Measurements from ENCODE around the gene PAFAH1B1.

DNA sequence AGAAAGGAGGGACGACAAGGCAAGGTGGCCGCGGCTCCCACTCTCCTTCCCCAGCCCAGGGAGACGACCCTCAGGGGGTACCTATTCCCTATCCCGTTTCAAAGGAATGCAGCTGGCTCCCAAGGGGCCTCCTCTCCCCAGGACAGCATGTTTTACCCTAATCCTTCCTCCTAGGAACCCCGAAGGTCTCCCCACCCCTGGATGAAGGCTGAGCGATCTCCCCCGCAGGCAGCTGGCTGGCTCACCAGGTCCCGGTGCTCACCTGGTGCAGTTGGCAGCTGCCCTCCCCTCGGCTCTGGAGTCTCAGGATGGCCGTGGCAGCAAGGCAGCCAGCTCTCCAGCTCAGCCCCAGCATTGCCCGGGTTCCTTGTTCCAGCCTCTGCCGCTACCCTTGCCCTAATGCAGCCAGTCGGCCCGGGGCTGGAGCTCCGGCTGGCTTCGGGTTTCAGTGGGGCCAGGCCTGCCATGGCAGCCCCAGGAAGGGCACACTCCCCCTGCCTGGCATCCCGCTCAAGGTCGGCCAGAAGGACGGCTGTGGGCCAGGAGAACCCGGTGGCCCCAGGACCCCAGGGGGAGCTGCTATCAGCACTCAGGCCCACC, 113.6 kb downstream of the PAFAH1B1 start:
- TF ChIP-seq, protein P1, sequence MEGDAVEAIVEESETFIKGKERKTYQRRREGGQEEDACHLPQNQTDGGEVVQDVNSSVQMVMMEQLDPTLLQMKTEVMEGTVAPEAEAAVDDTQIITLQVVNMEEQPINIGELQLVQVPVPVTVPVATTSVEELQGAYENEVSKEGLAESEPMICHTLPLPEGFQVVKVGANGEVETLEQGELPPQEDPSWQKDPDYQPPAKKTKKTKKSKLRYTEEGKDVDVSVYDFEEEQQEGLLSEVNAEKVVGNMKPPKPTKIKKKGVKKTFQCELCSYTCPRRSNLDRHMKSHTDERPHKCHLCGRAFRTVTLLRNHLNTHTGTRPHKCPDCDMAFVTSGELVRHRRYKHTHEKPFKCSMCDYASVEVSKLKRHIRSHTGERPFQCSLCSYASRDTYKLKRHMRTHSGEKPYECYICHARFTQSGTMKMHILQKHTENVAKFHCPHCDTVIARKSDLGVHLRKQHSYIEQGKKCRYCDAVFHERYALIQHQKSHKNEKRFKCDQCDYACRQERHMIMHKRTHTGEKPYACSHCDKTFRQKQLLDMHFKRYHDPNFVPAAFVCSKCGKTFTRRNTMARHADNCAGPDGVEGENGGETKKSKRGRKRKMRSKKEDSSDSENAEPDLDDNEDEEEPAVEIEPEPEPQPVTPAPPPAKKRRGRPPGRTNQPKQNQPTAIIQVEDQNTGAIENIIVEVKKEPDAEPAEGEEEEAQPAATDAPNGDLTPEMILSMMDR (IDR thresholded peaks at IDR 0.05 in 4 of 5, conservative IDR thresholded peaks at IDR 0.05 in 1 of 5): no peak
- no peak for TF ChIP-seq POLR2A (IDR thresholded peaks at IDR 0.05)
